HCT116 (cell line): ENCODE results near the gene GANAB.

Experiments
- CEBPB ChIP-seq: IDR thresholded peaks from 2 replicates; pipeline ENCODE4 v1.6.1; 2012; ENCODE audit warnings: low read depth
- CTCF ChIP-seq, 3 experiments: fragments of 200-600 bp in 1 of 3; sonication (generic) in 1 of 3; IDR thresholded peaks in 2 of 3; conservative IDR thresholded peaks in 1 of 3; 2 replicates each; pipeline ENCODE4 v1.5.1; 2012 to 2017; ENCODE audit warnings: low read depth in 2 of 3, low read length in 2 of 3, antibody characterized with exemption in 1 of 3, borderline replicate concordance in 1 of 3, control low read depth in 1 of 3, mild to moderate bottlenecking in 1 of 3, mixed read lengths in 1 of 3, mixed run types in 1 of 3, moderate library complexity in 1 of 3; ENCODE audit not compliant: insufficient read depth in 1 of 3
- EZH2 ChIP-seq: fragments of 200-600 bp; sonication (generic); IDR thresholded peaks from 2 replicates; pipeline ENCODE4 v1.6.1; 2017; ENCODE audit warnings: antibody characterized with exemption, mixed run types
- EZH2phosphoT487 ChIP-seq: fragments of 200-600 bp; IDR thresholded peaks from 2 replicates; pipeline ENCODE4 v1.6.1; 2018; ENCODE audit warnings: antibody characterized with exemption, borderline replicate concordance
- MAX ChIP-seq: IDR thresholded peaks from 2 replicates; pipeline ENCODE4 v1.6.1; 2012
- POLR2A ChIP-seq: IDR thresholded peaks from 2 replicates; pipeline ENCODE4 v1.7.0; 2011; ENCODE audit warnings: borderline replicate concordance; ENCODE audit not compliant: insufficient read depth, insufficient read length; ENCODE audit errors: extremely low read depth
- POLR2AphosphoS5 ChIP-seq: IDR thresholded peaks from 2 replicates; pipeline ENCODE4 v1.6.1; 2011; ENCODE audit warnings: mild to moderate bottlenecking, low read depth, low read length, moderate library complexity
- RAD21 ChIP-seq: IDR thresholded peaks from 2 replicates; pipeline ENCODE4 v1.6.1; 2012; ENCODE audit warnings: low read depth, mild to moderate bottlenecking
- REST ChIP-seq: IDR thresholded peaks from 2 replicates; pipeline ENCODE4 v1.6.1; 2012; ENCODE audit warnings: low read depth
- SIN3A ChIP-seq: IDR thresholded peaks from 2 replicates; pipeline ENCODE4 v1.6.1; 2012; ENCODE audit warnings: low read depth
- SP1 ChIP-seq: IDR thresholded peaks from 2 replicates; pipeline ENCODE4 v1.6.1; 2012; ENCODE audit warnings: low read depth
- SRF ChIP-seq: IDR thresholded peaks from 2 replicates; pipeline ENCODE4 v1.6.1; 2012; ENCODE audit warnings: low read depth
- YY1 ChIP-seq: IDR thresholded peaks from 2 replicates; pipeline ENCODE4 v1.6.1; 2011; ENCODE audit warnings: low read length, low read depth, moderate library complexity, mild to moderate bottlenecking; ENCODE audit not compliant: insufficient replicate concordance; ENCODE audit errors: extremely low read depth
- ZFX ChIP-seq: fragments of 450-650 bp; IDR thresholded peaks from 2 replicates; pipeline ENCODE4 v1.6.1; 2017

GRCh38 chr11:62592989-62593421 is 53.4 kb downstream of the GANAB start:
- TF ChIP-seq CTCF (IDR thresholded peaks at IDR 0.05 in 2 of 3, conservative IDR thresholded peaks at IDR 0.05 in 1 of 3; ENCODE audit: borderline replicate concordance in 1 of 3, insufficient read depth in 1 of 3, low read depth in 2 of 3, low read length in 2 of 3): no peak
- no peak for TF ChIP-seq CEBPB
- no peak for TF ChIP-seq POLR2A
- TF ChIP-seq EZH2phosphoT487: no peak
- no peak for TF ChIP-seq REST
- TF ChIP-seq POLR2AphosphoS5: no peak
- TF ChIP-seq RAD21: no peak
- no peak for TF ChIP-seq SRF
- TF ChIP-seq EZH2: no peak
- TF ChIP-seq SIN3A: no peak
- TF ChIP-seq YY1: no peak
- no peak for TF ChIP-seq ZFX
- no peak for TF ChIP-seq SP1
- TF ChIP-seq MAX: no peak
